Measurements from ENCODE around the gene KLRC4.

The KLRC4 gene, protein sequence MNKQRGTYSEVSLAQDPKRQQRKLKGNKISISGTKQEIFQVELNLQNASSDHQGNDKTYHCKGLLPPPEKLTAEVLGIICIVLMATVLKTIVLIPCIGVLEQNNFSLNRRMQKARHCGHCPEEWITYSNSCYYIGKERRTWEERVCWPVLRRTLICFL

GRCh38 chr12:10409392-10409791 is at the start of gene KLRC4:
Gene KLRC4, minus strand, starts transcription at chr12:10409757. Its CDS starts 182 bp downstream, at chr12:10409575.
- Histone ChIP-seq H3K9ac (ENCODE audit: low read length) (peak within 1 kb of the TSS; percentile 77), H3K4me3 (ENCODE audit: low read depth, low read length, poor library complexity, severe bottlenecking) (peak within 1 kb of the TSS; percentile 83), H3K4me1 (ENCODE audit: insufficient read depth, low read length, severe bottlenecking) (peaks cover 55% of the 10 kb centered on the region), H3K4me2 (ENCODE audit: low read length) (peak within 1 kb of the TSS; percentile 70), H2AFZ (ENCODE audit: low read length) (no peak within 1 kb of the TSS), H3K79me2 (ENCODE audit: insufficient read depth, low read length) (peaks cover 54% of the 10 kb centered on the region), H3K9me3 (ENCODE audit: low read length) (peaks cover 12% of the 10 kb centered on the region; the same call in 1 of the 2 replicates), H3K9me2 (ENCODE audit: low read depth, low read length) (no peaks in the 10 kb centered on the region), H3K36me3 (ENCODE audit: insufficient read depth, low read length) (peaks cover 66% of the 10 kb centered on the region), H3K27ac (ENCODE audit: low read depth, low read length, poor library complexity, severe bottlenecking) (peak within 1 kb of the TSS; percentile 93), H3F3A (ENCODE audit: insufficient read depth, low read length) (0 out of 2 replicates have a peak, but pooled peaks cover 7% of the 10 kb centered on the region), H4K20me1 (ENCODE audit: insufficient read depth, low read length) (no peaks in the 10 kb centered on the region), H3K27me3 (ENCODE audit: insufficient read depth, low read length) (no peaks in the 10 kb centered on the region)
- TF ChIP-seq CTCF (IDR thresholded peaks at IDR 0.05; ENCODE audit: low read length), result no peak

DNA sequence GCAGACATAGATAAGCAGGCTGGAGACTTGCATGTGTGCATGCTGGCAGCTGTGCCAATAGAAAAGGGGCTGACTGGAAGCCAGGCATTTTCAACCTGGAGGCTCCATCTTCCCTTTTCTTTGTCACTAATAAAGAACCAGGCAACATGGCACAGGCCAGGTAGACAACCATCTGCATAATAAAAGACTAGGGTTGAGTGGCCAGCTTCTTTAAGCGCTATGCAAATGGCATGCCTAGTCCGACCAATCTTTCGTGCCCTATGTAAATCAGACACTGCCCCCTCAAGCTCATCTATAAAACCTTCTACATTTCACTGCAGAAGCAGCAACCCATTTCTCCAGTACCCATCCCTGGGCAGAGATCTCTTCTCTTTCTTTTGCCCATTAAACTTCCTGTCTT is 48.2 kb upstream of the KLRC4 start:
- Histone ChIP-seq H2AFZ (ENCODE audit: low read length) (no peak overlapping the region), H3K27me3 (ENCODE audit: insufficient read depth, low read length) (no peaks in the 10 kb centered on the region), H3K4me1 (ENCODE audit: insufficient read depth, low read length, severe bottlenecking) (peaks cover 20% of the 10 kb centered on the region), H3K4me2 (ENCODE audit: low read length) (no peak overlapping the region), H3K9ac (ENCODE audit: low read length) (no peak overlapping the region), H3K9me2 (ENCODE audit: low read depth, low read length) (no peaks in the 10 kb centered on the region), H3K27ac (ENCODE audit: low read depth, low read length, poor library complexity, severe bottlenecking) (no peak overlapping the region), H3K79me2 (ENCODE audit: insufficient read depth, low read length) (no peaks in the 10 kb centered on the region), H3K9me3 (ENCODE audit: low read length) (peaks cover 21% of the 10 kb centered on the region), H3K36me3 (ENCODE audit: insufficient read depth, low read length) (no peaks in the 10 kb centered on the region; the same call in 1 of the 2 replicates), H3K4me3 (ENCODE audit: low read depth, low read length, poor library complexity, severe bottlenecking) (no peak overlapping the region), H3F3A (ENCODE audit: insufficient read depth, low read length) (no peaks in the 10 kb centered on the region), H4K20me1 (ENCODE audit: insufficient read depth, low read length) (no peaks in the 10 kb centered on the region)
- no peak for TF ChIP-seq CTCF (IDR thresholded peaks at IDR 0.05; ENCODE audit: low read length)
- TF ChIP-seq EZH2 (IDR thresholded peaks at IDR 0.05; ENCODE audit: borderline replicate concordance, low read length), result no peak

DNA sequence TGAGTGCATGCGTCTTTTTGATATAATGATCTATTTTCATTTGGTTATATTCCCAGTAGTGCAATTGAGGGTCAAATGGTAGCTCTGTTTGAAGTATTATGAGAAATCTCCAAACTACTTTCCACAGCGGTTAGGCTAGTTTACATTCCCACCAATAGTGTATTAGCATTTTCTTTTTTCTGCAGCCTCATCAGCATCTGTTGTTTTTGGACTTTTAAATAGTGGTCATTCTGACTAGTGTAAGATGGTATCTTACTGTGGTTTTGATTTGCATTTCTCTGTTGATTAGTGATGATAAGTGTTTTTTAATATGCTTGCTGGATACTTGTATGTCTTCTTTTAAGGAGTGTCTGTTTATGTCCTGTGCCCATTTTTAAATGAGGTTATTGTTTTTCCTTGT is 47.3 kb upstream of the KLRC4 start:
- Histone ChIP-seq H4K20me1 (ENCODE audit: insufficient read depth, low read length) (no peaks in the 10 kb centered on the region), H3K36me3 (ENCODE audit: insufficient read depth, low read length) (no peaks in the 10 kb centered on the region; the same call in 1 of the 2 replicates), H3K27ac (ENCODE audit: low read depth, low read length, poor library complexity, severe bottlenecking) (no peak overlapping the region), H3K9ac (ENCODE audit: low read length) (no peak overlapping the region), H3F3A (ENCODE audit: insufficient read depth, low read length) (no peaks in the 10 kb centered on the region), H3K9me3 (ENCODE audit: low read length) (peaks cover 18% of the 10 kb centered on the region), H3K27me3 (ENCODE audit: insufficient read depth, low read length) (no peaks in the 10 kb centered on the region), H3K4me2 (ENCODE audit: low read length) (no peak overlapping the region), H2AFZ (ENCODE audit: low read length) (no peak overlapping the region), H3K4me1 (ENCODE audit: insufficient read depth, low read length, severe bottlenecking) (peaks cover 20% of the 10 kb centered on the region), H3K79me2 (ENCODE audit: insufficient read depth, low read length) (no peaks in the 10 kb centered on the region), H3K9me2 (ENCODE audit: low read depth, low read length) (no peaks in the 10 kb centered on the region), H3K4me3 (ENCODE audit: low read depth, low read length, poor library complexity, severe bottlenecking) (no peak overlapping the region)
- no peak for TF ChIP-seq EZH2 (IDR thresholded peaks at IDR 0.05; ENCODE audit: borderline replicate concordance, low read length)
- no peak for TF ChIP-seq CTCF (IDR thresholded peaks at IDR 0.05; ENCODE audit: low read length)

All from OCI-LY1 (cell line).